ENCODE data around the gene LPCAT3.
"Not testable (repeated sequence)": the region's sequence is repeated elsewhere in the genome, so short reads cannot be mapped to it uniquely, and the experiment has no call there.

LPCAT3 gene

GRCh38 chr12:7018350-7019042 lies at the start of gene LPCAT3:
Gene LPCAT3, minus strand, starts transcription at chr12:7018476. Its CDS starts 52 bp downstream, at chr12:7018424.
- peak; percentile 94 for DNase-seq

DNA sequence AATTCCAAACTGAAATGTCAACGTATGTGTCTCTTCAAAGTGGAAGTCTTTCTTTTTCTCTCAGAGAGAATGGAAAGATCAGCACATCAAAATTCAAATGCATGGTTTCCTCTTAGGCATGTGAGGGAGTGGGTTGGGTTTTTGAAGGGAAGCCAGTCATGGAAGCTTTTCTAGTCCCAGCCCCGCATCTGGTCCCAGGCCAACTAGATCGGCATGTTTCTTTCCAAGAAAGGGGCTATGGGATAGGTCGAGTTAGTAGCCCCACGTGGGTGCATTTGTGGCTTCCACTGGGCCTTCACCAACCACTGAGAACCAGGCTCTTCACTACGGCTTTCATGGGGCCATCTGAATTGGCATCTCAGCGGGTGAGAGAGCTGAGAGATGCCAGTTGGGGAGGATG lies 48.8 kb upstream of the LPCAT3 start:
- DNase-seq = no peak

DNA sequence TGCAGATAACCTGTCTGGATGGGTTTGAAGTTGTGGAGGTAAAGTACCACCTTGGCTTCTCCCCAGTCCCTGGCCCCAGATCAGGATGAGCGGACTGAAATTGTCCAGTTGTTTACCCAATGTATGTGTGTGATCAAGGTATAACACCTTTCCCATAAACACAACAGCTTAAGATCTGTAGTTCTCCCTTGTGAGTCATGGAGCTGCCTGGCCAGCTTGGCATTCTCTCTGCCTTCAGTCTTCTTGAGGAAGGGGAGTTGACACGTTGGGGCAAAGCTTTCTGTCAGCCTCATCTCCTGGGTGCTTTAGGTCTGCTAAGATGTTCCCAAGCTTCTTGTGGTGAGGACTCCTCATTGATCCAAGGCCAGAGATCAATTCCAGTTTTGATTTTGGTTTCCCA lies 48.3 kb upstream of the LPCAT3 start:
- no peak for DNase-seq

DNA sequence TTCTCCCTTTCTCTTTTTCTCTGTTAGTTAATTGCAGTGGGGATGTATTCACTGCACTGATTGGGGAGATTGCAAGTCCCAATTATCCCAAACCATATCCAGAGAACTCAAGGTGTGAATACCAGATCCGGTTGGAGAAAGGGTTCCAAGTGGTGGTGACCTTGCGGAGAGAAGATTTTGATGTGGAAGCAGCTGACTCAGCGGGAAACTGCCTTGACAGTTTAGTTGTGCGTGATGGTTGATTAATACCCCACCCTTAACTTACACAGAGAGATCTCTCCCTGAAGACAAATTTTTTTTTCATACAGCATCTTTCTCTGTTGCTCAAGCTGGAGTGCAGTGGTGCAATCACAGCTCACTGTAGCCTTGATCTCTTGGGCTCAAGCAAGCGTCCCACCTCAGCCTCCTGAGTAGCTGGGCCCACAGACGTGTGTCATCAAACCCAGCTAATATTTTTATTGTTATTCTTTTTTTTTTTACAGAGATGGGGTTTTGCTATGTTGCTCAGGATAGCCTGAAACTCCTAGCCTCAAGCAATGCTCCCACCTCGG lies 46.9 kb upstream of the LPCAT3 start:
- no peak for DNase-seq

GRCh38 chr12:7064516-7064915 lies 46.2 kb upstream of the LPCAT3 start:
- no peak for DNase-seq

- no peak for DNase-seq
Measured at GRCh38 chr12:7061596-7061995, 43.3 kb upstream of the LPCAT3 start.

GRCh38 chr12:7061138-7061537 lies 42.9 kb upstream of the LPCAT3 start:
- DNase-seq = no peak

- DNase-seq = no peak
Measured at GRCh38 chr12:7060353-7060954, 42.2 kb upstream of the LPCAT3 start, which contains the start of gene C1S. Gene C1S, plus strand, starts transcription at chr12:7060718. Its CDS starts 1,195 bp downstream, at chr12:7061913.

DNA sequence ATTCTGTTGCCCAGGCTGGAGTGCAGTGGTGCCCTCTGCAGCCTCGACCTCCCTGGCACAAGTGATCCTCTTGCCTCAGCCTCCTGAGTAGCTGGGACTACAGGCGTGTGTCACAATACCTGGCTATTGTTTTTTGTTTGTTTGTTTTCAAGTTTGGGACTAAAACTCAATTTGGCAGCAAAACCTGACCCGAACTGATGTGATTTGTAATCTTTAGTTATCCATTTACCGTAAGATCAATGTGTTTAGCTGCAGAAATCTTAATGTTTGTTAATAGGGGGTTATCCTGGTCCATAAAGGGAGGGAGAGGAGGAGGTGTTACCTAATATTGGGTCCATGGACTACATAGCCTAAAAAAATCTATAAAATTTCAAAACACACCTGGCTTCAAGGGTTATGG lies 41.5 kb upstream of the LPCAT3 start:
- no peak for DNase-seq

- no peak for DNase-seq
Measured at GRCh38 chr12:7058850-7059395, 40.6 kb upstream of the LPCAT3 start.

DNA sequence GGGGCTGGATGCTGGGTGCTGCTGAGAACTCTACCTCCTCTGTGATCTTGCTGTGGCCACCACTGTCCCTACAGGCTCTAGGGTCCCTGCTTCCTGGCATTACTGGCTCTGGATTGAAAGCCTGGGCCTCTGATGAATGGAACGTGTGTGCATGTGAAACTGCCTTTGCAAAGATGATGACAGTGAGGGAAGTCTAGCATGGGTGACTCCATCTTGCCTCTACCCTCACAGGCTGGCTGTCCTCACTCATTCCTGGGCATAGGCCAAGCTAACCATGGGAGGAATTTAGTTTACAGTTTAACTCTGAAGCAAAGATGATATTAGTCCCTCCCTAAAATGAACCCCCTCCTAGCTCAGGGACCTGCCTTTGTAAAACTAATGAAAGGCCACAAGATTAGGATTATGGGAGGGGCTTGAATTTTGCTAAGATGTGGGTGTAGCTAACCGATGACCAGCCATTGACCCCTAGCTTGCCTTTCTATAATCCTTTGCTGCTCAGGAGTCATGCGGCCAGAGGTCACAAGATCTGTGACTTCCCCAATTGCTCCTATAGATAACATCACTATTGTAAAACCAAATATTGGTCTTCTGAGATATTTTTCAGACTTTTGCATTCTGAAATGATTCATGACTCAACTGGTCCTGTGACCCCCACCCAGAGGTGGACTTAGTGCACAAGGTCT lies 40.0 kb upstream of the LPCAT3 start:
- DNase-seq = no peak

- DNase-seq = not testable (repeated sequence)
Measured at GRCh38 chr12:7055736-7056135, 37.5 kb upstream of the LPCAT3 start.

GRCh38 chr12:7054925-7055324 lies 36.6 kb upstream of the LPCAT3 start:
- DNase-seq = no peak

DNA sequence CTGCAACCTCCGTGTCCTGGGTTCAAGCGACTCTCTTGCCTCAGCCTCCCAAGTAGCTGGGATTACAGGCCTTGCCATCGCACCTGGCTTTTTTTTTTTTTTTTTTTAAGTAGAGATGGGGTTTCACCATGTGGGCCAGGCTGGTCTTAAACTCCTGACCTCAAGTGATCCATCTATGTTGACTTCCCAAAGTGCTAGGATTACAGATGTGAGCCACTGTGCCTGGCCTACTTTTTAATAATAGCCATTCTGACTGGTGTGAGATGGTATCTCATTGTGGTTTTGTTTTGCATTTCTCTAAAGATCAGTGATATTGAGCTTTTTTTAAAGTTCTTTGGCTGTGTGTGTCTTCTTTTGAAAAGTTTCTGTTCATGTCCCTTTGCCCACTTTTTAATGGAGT lies 31.7 kb upstream of the LPCAT3 start:
- DNase-seq = not testable (repeated sequence)

DNA sequence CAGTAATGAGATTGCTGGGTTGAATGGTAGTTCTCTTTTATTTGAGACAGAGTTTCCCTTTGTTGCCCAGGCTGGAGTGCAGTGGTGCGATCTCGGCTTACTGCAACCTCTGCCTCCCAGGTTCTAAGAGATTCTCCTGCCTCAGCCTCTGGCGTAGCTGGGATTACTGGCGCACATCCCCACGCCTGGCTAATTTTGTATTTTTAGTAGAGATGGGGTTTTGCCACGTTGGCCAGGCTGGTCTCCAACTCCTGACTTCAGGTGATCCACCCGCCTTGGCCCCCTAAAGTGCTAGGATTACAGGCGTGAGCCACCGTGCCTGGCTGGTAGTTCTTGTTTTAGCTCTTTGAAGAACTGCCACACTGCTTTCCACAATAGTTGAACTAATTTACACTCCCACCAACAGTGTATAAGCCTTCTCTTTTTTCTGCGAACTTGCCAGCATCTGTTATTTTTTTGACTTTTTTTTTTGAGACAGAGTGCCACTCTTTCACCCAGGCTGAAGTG lies 31.2 kb upstream of the LPCAT3 start:
- not testable (repeated sequence) for DNase-seq

- DNase-seq = no peak
Measured at GRCh38 chr12:7047306-7047705, 29.0 kb upstream of the LPCAT3 start.

GRCh38 chr12:7046383-7047105 lies 28.3 kb upstream of the LPCAT3 start:
- no peak for DNase-seq

DNA sequence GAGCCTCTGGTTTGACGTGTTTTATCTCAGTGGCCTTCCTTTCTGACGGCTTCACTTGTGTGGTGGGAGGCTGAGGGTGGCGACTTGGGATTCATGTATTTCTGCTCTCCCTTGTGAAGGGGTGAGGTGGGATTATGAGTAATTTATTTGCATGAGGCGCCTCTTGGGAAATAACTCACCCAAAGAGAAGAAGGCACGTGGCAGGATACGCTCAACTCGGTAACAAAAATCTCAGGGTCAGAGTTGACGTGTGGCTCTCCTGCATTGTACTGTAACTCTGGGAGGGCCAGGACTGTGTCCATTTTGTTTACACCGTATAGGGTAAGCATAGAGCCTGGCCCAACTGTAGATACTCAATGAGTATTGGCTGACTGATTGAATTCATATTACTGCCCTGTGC lies 27.6 kb upstream of the LPCAT3 start:
- no peak for DNase-seq

- DNase-seq = no peak
Measured at GRCh38 chr12:7042842-7043241, 24.6 kb upstream of the LPCAT3 start.

- DNase-seq = no peak
Measured at GRCh38 chr12:7039403-7039802, 21.1 kb upstream of the LPCAT3 start.

GRCh38 chr12:7038591-7038990 lies 20.3 kb upstream of the LPCAT3 start:
- no peak for DNase-seq

DNA sequence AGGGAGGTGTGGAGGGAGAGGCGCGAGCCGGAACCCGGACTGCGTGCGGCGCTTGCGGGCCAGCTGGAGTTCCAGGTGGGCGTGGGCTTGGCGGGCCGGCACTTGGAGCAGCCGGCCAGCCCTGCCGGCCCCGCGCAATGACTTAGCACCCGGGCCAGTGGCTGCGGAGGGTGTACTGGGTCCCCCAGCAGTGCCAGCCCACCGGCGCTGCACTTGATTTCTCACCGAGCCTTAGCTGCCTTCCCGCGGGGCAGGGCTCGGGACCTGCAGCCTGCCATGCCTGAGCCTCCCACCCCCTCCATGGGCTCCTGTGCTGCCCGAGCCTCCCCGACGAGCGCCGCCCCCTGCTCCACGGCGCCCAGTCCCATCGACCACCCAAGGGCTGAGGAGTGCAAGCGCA lies 19.1 kb upstream of the LPCAT3 start:
- not testable (repeated sequence) for DNase-seq

- no peak for DNase-seq
Measured at GRCh38 chr12:7035463-7035862, 17.2 kb upstream of the LPCAT3 start.
